ENCODE data around the gene EPS8L2.

The EPS8L2 gene

GRCh38 chr11:763073-763463, 57.0 kb downstream of the EPS8L2 start:
- DNase-seq: no peak

DNA sequence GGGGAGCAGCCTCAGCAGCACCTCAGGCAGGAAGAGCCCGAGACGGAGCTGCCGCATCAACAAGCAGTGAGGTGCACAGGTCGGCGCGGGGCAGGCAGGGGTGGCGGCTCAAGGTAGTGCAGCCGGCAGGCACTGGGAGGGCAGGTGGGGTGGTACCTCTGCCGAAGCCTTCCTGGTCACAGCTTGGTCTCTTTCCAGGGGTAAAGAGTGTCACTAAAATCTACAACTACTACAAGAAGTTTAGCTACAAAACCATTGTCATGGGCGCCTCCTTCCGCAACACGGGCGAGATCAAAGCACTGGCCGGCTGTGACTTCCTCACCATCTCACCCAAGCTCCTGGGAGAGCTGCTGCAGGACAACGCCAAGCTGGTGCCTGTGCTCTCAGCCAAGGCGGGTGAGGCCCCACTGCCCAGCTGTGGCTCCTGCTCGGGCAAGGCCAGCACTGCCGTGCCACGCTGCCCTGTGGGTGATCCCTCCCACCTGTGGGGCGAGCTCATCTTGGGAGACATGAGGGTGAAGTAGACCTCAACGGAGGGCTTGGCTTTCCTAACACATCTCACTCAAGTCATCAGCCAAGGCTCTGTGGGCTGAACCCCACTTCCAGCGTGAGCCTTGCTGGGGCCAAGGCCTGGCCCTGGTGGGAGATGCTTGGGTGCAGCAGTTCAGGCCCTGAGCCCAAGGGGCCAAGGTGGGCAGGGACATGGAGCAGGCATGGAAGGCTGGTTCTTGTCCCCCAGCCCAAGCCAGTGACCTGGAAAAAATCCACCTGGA, 57.7 kb downstream of the EPS8L2 start:
- no peak for DNase-seq

DNA sequence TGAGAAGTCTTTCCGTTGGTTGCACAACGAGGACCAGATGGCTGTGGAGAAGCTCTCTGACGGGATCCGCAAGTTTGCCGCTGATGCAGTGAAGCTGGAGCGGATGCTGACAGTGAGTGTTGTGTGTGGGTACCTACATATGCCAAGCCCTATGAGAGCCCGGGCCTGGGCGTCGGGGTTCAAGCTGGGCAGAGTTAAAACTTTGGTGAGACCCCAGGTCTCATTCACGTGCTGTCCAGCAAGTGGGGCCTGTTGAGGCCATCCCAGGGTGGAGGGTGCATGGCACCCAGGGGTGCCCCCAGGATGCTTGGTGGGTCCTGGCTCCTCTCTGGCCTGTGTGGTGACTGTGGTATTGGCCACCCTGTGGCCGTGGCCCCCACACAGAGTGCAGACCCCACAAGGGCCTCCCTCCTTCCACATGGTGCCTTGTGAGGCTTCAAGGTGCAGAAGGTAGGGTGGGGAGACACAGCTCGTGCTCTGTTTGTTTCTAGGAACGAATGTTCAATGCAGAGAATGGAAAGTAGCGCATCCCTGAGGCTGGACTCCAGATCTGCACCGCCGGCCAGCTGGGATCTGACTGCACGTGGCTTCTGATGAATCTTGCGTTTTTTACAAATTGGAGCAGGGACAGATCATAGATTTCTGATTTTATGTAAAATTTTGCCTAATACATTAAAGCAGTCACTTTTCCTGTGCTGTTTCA, 58.4 kb downstream of the EPS8L2 start:
- DNase-seq: no peak

GRCh38 chr11:765025-765801, 59.2 kb downstream of the EPS8L2 start:
- peak; percentile 57 for DNase-seq

DNA sequence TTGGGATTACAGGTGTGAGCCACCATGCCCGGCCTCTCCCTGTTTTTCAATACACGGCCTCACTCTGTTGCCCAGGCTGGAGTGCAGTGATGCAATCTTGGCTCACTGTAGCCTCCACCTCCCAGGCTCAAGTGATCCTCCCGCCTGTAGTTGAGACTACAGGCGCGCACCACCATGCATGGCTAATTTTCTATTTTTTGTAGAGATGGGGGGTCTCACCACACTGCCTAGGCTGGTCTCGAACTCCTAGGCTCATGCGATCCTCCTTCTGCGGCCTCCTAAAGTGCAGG, 59.7 kb downstream of the EPS8L2 start:
- DNase-seq: no peak

GRCh38 chr11:766106-766935, 60.3 kb downstream of the EPS8L2 start:
- DNase-seq: no peak

GRCh38 chr11:766936-767210, 60.8 kb downstream of the EPS8L2 start:
- no peak for DNase-seq

- no peak for DNase-seq
Observed at GRCh38 chr11:767238-767637, 61.2 kb downstream of the EPS8L2 start.

DNA sequence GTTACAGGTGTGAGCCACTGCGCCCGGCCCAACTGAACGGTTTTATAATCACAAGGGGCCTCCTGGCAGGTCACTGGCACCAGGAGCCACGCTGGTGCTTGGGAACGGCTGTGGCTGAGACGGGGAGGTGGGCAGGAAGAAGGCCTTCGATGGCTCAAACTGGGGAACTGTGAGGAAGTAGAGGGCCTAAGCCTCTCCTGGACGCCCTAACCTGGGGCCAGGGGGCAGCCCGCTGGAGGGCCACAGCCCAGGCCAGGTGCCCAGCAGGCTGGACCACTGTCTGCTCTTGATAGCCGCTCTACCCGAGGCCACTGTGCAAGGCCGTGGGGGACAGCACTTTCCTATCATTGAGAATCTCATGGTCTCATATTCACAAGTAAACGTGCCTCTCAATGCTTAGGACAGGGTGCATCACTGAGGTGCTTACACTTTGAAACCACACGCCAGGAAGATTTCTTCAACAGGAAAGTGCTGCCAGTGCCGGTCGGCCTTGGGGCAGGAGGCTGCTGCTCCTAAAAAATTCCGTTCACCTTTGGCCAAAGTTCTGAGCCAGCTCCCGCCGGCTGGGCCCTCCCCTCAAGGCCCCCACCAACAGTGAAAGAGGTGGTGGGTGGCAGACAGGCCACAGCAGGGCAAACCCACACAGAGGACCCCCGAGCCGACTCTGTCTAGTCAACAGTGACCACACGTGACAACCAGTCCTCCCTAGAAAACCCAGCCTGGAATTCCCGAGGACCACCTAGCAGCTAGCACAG, 64.0 kb downstream of the EPS8L2 start:
- no peak for DNase-seq

DNA sequence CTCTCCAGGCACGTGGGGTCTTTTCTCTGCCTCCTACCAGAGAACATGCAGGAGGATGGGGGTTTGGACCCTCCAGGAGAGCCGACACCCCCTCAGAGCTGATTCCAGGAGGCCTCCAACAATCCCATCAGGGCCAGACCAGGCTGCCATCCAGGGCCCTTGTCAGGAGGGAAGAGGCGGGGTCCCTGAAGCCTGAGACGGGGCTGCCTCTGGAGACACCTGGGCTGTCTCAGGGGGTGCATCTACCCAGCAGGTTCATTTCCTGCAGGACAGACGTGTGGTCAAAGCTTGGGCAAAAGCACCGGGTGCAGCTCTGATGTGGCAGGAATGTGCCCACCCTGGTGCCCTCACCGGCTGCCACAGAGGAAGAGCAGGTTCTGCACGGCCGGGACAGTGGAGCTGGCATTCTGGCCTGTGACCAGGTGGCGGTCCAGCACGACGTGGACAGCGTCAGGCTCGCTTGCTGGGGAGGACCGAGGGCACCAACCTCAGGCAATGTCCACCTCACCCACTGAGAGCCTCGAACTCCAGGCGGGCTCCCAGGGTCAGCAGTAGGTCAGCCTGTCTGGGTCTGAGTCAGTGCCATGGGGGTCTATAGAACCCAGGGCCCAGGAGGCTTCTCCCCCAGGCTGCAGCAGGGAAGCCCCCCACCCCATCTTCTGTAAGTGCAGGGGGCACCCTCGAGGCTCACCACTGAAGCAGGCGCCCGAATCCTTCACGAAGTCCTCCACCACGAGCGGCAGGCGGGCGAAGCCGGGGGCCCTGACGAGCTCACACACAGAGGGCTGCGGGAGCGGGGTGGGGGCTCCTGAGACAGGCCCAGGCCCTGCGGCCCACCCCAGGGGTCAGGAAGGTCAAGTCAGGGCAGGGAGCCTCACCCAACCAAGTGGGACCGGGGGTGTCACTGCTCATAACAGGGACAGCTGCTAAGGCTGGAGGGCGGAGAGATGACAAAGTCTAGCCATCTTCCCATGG, 64.9 kb downstream of the EPS8L2 start:
- no peak for DNase-seq

DNA sequence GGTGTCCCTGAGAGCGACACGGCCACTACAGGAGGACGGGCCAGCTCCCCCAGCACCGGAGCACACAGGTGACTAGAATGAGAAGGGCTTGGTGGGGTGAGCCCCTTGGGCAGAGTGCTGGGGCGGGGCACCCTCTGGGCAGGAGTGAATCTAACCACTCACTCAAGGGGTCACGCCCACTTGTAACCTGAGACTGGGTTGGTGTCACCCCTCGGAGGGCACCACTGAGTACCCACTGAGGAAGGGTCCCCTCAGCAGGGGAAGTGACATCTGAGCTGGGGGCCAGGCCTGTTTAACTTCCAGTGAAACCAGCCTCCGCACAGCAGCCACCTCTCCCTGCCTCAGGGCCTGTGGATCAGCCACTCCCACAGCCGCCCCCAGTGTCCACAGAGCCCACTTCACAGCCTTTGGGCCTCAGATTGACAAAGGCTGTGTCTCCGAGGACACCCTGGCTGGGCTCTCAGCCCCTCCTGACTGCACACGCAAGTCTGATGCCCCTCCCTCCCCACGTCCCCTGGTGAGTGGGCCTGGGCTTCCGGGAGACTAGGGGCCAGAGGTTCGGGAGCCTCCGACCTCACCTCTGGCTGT, 65.7 kb downstream of the EPS8L2 start:
- no peak for DNase-seq

- no peak for DNase-seq
Observed at GRCh38 chr11:772429-773390, 66.7 kb downstream of the EPS8L2 start.

DNA sequence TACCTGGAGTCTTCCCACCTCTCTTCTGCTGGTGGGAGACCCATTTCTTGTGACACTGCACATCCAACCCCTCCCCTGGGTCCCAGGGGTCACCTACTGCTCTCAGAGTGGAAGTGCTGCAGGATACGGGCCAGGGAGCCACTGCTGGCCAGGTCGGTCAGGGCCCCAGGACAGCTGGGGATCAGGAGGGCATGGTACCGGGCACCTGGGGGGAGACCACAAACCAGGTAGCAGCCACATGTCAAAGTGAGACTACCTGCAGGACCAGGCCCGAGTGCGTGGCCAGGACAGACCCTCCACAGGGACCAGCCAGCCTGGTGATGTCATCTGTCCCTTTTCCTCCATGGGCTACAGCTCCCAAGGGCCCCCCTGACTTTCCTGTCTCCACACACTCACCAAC, 67.4 kb downstream of the EPS8L2 start:
- DNase-seq: no peak

GRCh38 chr11:773830-774229, 67.8 kb downstream of the EPS8L2 start:
- no peak for DNase-seq

DNA sequence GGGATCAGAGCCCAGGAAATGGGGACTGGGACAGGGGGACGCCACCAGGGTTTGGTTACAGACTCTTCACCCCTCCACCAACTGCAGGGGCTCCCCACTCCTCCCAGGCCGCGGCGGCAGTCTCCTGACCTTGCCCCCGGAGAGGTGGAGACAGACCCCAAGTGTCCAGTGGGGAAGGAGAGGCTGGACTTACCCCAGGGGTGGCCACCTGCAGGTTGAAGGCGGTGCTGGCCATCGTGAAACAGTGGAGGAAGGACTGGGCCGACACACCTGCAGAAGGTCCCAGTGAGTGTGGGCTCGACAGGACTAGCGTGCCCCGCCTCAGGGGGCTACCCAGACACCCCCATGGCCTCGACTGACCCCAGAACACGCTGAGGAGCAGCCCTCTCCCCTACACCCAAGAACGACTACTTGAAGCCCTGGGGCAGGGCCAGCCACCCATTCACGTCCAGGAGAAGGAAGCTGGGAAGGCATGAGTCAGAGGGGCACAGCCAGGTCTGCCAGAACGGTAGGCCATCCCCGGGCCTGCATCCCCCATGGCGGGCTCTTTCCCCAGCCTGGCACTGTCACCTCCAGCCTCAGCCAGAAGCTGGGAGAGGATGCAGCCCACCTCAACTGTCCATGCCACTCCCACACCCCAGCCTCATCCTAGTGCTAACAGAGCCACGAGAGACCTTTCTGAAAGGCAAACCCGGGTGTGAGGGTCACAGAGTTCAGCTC, 69.0 kb downstream of the EPS8L2 start:
- no peak for DNase-seq

GRCh38 chr11:776263-776560, 70.2 kb downstream of the EPS8L2 start:
- DNase-seq: no peak

DNA sequence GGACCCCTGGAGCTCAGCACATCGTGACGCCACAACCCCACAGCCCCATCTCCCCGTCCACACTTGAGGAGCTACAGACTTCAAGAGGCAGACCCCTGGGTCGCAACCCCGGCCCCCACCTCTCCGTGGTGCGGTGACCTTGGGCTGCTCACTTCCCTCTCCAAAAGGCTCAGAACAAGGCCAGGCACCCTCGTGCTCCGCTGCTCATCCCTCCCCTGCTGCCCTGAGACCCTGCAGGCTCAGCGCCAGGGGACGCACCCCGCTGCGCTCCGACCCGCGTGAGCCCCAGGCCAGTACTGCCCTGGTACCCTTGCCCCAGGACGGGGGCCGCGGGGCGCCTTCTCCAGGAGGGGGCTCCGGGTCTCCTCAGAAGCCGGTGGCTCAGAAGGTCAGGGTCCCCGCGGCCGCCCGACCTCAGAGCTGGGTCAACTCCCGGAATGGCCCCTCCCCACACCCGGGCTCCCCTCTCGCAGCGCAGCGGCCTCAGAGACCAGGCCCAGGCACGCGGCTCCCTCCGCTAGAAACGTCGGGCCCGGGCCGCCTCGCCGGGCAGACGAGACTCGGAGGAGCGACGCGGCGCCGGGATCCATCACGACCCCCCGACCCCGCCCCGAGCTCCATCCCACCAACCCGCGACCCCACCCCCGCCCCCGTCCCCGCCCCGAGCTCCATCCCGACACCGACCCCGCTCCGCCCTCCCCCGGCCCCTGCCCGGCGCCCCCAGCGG, 70.7 kb downstream of the EPS8L2 start:
- DNase-seq: no peak
